HG03457 (cell line): ENCODE measurements around the gene TARS2.

ENCODE experiments used
- ATAC-seq: cut with Tn5 transposase; IDR thresholded peaks from one replicate; pipeline ENCODE4 v1.9.1; 2021; ENCODE audit warnings: moderate number of reproducible peaks; ENCODE audit not compliant: unreplicated experiment

Gene TARS2

DNA sequence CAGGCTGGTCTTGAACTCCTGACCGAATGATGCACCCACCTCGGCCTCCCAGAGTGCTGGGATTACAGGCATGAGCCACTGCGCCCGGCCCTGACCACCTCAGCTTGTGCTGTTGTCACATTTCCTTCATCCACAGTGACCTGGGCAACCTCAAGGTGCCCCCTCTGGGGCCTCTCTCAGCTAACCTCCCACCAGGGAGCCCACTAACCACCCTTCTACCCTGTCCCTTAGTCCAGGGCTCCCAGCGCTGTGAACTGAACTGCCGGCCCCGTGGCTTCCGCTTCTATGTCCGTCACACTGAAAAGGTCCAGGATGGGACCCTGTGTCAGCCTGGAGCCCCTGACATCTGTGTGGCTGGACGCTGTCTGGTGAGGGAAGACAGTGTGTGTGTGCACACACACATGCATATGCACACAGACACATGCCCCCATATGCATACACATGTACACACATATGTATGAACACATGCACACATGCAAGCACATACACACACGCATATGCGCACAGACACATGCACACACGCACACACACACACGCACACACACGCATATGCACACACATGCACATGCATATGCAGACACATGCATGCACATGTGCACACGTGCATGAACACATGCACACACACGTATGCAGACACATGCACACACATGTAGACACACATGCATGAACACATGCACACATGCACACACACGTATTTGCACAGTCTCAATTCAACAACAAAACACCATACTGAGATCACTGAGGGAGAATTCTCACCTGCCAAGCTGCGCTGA lies 68.2 kb downstream of the TARS2 start:
- ATAC-seq: no peak

DNA sequence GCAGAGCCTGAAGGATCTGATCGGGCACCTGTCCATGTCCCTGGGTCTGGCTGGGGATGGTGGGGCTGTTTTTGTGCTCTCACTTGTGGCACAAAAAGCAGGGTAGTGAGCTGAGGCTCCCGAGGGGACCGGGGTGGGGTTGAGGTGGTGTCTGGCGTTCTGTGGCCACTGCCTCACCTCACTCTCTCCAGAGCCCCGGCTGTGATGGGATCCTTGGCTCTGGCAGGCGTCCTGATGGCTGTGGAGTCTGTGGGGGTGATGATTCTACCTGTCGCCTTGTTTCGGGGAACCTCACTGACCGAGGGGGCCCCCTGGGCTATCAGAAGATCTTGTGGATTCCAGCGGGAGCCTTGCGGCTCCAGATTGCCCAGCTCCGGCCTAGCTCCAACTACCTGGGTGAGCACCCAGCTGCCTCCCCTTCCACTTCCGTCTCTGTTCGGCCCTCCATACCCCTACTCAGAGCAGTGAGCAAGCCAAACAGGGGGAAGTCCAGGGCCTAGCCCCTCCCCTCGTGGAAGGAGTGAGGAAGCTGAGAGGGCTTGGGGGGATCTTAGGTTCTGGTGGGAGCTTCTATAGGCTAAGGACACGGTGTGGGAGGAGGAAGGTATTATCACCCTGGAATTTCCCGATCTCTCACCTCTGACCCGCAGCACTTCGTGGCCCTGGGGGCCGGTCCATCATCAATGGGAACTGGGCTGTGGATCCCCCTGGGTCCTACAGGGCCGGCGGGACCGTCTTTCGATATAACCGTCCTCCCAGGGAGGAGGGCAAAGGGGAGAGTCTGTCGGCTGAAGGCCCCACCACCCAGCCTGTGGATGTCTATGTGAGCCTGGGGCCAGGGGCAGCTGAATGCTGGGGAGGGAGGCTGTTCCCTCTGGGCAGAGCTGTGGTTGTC lies 69.0 kb downstream of the TARS2 start:
- no peak for ATAC-seq

DNA sequence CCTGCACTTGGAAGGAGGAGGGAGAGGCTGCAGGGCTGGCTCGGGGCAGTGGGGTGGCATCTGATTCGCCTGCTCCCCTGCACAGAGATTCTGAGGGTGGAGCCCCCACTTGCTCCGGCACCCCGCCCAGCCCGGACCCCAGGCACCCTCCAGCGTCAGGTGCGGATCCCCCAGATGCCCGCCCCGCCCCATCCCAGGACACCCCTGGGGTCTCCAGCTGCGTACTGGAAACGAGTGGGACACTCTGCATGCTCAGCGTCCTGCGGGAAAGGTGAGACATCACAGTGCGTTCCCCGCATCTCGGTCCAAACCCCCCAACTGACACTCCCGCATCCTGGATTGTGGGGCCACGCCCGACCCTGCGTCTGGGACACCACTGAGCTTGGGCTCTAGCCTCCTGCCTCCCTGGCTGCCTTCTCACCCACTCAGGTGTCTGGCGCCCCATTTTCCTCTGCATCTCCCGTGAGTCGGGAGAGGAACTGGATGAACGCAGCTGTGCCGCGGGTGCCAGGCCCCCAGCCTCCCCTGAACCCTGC lies 69.9 kb downstream of the TARS2 start:
- no peak for ATAC-seq
